ENCODE results near the gene NKX1-1.

DNA sequence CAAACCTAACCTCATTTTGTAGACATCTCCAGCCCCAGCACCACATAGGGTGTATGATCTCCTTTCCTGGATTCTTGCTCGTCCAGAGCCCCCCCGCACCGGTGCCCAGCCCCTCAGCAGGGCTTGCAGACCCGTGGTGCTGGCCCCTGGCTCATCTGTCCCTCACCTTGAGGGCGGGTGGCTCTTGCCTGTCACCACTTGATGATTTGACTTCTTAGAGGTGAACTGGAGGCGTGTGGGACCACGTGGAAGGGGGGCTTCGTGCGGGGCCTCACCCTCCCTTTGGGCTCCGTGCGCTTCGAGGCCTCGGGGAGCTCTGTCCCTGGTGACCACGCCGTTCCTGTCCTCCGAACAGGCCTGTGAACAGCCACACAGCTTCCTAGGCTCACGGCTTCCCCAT lies 43.7 kb downstream of the NKX1-1 start:
- no peak for TF ChIP-seq POLR2A (IDR thresholded peaks at IDR 0.05)
- TF ChIP-seq, protein P1, sequence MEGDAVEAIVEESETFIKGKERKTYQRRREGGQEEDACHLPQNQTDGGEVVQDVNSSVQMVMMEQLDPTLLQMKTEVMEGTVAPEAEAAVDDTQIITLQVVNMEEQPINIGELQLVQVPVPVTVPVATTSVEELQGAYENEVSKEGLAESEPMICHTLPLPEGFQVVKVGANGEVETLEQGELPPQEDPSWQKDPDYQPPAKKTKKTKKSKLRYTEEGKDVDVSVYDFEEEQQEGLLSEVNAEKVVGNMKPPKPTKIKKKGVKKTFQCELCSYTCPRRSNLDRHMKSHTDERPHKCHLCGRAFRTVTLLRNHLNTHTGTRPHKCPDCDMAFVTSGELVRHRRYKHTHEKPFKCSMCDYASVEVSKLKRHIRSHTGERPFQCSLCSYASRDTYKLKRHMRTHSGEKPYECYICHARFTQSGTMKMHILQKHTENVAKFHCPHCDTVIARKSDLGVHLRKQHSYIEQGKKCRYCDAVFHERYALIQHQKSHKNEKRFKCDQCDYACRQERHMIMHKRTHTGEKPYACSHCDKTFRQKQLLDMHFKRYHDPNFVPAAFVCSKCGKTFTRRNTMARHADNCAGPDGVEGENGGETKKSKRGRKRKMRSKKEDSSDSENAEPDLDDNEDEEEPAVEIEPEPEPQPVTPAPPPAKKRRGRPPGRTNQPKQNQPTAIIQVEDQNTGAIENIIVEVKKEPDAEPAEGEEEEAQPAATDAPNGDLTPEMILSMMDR (IDR thresholded peaks at IDR 0.05), result no peak
- no peak for TF ChIP-seq POLR2AphosphoS5 (IDR thresholded peaks at IDR 0.05)
- no peak for TF ChIP-seq EP300 (IDR thresholded peaks at IDR 0.05)

Data from suprapubic skin (tissue), 4 donors.